Esophagus mucosa (tissue), 1 donor: ENCODE measurements around the gene PITX1. TPM values are rescaled to one million over a fixed set of nuclear protein-coding genes. Genes with fewer than 3 reads are reported as not detected.

Source experiments
- ATAC-seq: fragments of 200-7000 bp; cut with Tn5 transposase; one replicate; pipeline ENCODE4 v1.9.1; 2020
- total RNA-seq: library from RNA; stranded (reverse); gene quantifications from one replicate; pipeline ENCODE4 v1.2.4, GENCODE V29; 2023
- donor health status: DM: yes; HTN: yes; CAD: no.

Gene PITX1
- total RNA-seq, 1 donor from 2014 or later = 689 TPM

- ATAC-seq = peak; percentile 5
Measured at GRCh38 chr5:135028791-135029476, 5.1 kb downstream of the PITX1 start.

GRCh38 chr5:135027697-135028615, 6.1 kb downstream of the PITX1 start:
- no peak for ATAC-seq

GRCh38 chr5:135027266-135027696, 6.7 kb downstream of the PITX1 start:
- no peak for ATAC-seq

GRCh38 chr5:135026645-135027265, 7.3 kb downstream of the PITX1 start:
- no peak for ATAC-seq

- ATAC-seq = peak; percentile 0
Measured at GRCh38 chr5:135025730-135026644, 8.0 kb downstream of the PITX1 start.

- peak; percentile 54 for ATAC-seq
Measured at GRCh38 chr5:135024956-135025729, 8.9 kb downstream of the PITX1 start.

GRCh38 chr5:135020111-135020895, 13.7 kb downstream of the PITX1 start:
- peak; percentile 4 for ATAC-seq

- peak; percentile 1 for ATAC-seq
Measured at GRCh38 chr5:135019314-135019713, 14.7 kb downstream of the PITX1 start.

GRCh38 chr5:135018457-135018856, 15.6 kb downstream of the PITX1 start:
- ATAC-seq = no peak

- peak; percentile 6 for ATAC-seq
Measured at GRCh38 chr5:135016861-135017290, 17.2 kb downstream of the PITX1 start.

- no peak for ATAC-seq
Measured at GRCh38 chr5:135015942-135016341, 18.1 kb downstream of the PITX1 start.

GRCh38 chr5:135013947-135014570, 20.0 kb downstream of the PITX1 start:
- ATAC-seq = peak; percentile 7

GRCh38 chr5:135013445-135013844, 20.6 kb downstream of the PITX1 start:
- ATAC-seq = no peak

- peak; percentile 44 for ATAC-seq
Measured at GRCh38 chr5:135012951-135013391, 21.1 kb downstream of the PITX1 start.

- ATAC-seq = no peak
Measured at GRCh38 chr5:135012033-135012588, 21.9 kb downstream of the PITX1 start.

- ATAC-seq = no peak
Measured at GRCh38 chr5:135011355-135012032, 22.5 kb downstream of the PITX1 start.

GRCh38 chr5:135010502-135011354, 23.3 kb downstream of the PITX1 start:
- ATAC-seq = peak; percentile 19
